HepG2 (cell line): ENCODE data around the gene NEDD4L. TPM values are rescaled to one million over a fixed set of nuclear protein-coding genes. Genes with fewer than 3 reads are reported as not detected.

Experiments
- DPF2 ChIP-seq: sonication (generic); formaldehyde crosslinking; IDR thresholded peaks from 2 replicates; pipeline ENCODE4 v1.4.0; 2020; ENCODE audit warnings: mild to moderate bottlenecking, low read depth, missing genetic modification reagents, borderline replicate concordance
- FOXC1 ChIP-seq: sonication (generic); formaldehyde crosslinking; IDR thresholded peaks from 2 replicates; pipeline ENCODE4 v1.8.0; 2022; ENCODE audit warnings: mild to moderate bottlenecking, missing genetic modification reagents, borderline replicate concordance
- KAT7 ChIP-seq: IDR thresholded peaks from 2 replicates; pipeline ENCODE4 v1.6.1; 2018; ENCODE audit warnings: borderline replicate concordance, missing compliant biosample characterization
- MEF2D ChIP-seq: sonication (generic); formaldehyde crosslinking; IDR thresholded peaks from 2 replicates; pipeline ENCODE4 v1.5.1; 2020; ENCODE audit warnings: mild to moderate bottlenecking, missing genetic modification reagents
- NFE2 ChIP-seq: sonication (generic); formaldehyde crosslinking; IDR thresholded peaks from 2 replicates; pipeline ENCODE4 v1.4.0; 2020; ENCODE audit warnings: missing genetic modification reagents
- NFIB ChIP-seq: sonication (generic); formaldehyde crosslinking; IDR thresholded peaks from 2 replicates; pipeline ENCODE4 v1.9.0; 2021; ENCODE audit warnings: missing genetic modification reagents, mild to moderate bottlenecking, borderline replicate concordance
- SMAD9 ChIP-seq: sonication (generic); formaldehyde crosslinking; IDR thresholded peaks from 2 replicates; pipeline ENCODE4 v1.5.1; 2020; ENCODE audit warnings: mild to moderate bottlenecking, missing genetic modification reagents
- SMYD3 ChIP-seq: sonication (generic); formaldehyde crosslinking; IDR thresholded peaks from 2 replicates; pipeline ENCODE4 v1.8.1; 2023; ENCODE audit warnings: mild to moderate bottlenecking, missing genetic modification reagents
- TBX3 ChIP-seq: fragments of 450-650 bp; IDR thresholded peaks from 2 replicates; pipeline ENCODE4 v1.6.1; 2017; ENCODE audit warnings: antibody characterized with exemption, mild to moderate bottlenecking, inconsistent platforms, borderline replicate concordance
- TEAD2 ChIP-seq: sonication (generic); formaldehyde crosslinking; IDR thresholded peaks from 2 replicates; pipeline ENCODE4 v1.9.0; 2021; ENCODE audit warnings: missing genetic modification reagents
- ZBTB20 ChIP-seq: sonication (generic); formaldehyde crosslinking; IDR thresholded peaks from 2 replicates; pipeline ENCODE4 v1.8.1; 2023; ENCODE audit warnings: missing genetic modification reagents, low read depth, mild to moderate bottlenecking, borderline replicate concordance
- ZBTB7A ChIP-seq: sonication (generic); formaldehyde crosslinking; IDR thresholded peaks from 2 replicates; pipeline ENCODE4 v1.8.0; 2022; ENCODE audit warnings: mild to moderate bottlenecking, missing genetic modification reagents
- ZFAT ChIP-seq: sonication (generic); formaldehyde crosslinking; conservative IDR thresholded peaks from 2 replicates; pipeline ENCODE4 v1.8.1; 2023; ENCODE audit warnings: missing genetic modification reagents, inconsistent platforms
- ZMYM2 ChIP-seq: sonication (generic); formaldehyde crosslinking; IDR thresholded peaks from 2 replicates; pipeline ENCODE4 v1.8.0; 2022; ENCODE audit warnings: mild to moderate bottlenecking, missing genetic modification reagents
- ZNF207 ChIP-seq: fragments of 450-650 bp; IDR thresholded peaks from 2 replicates; pipeline ENCODE4 v1.6.1; 2016; ENCODE audit warnings: antibody characterized with exemption, borderline replicate concordance
- ZNF432 ChIP-seq: sonication (generic); formaldehyde crosslinking; IDR thresholded peaks from 2 replicates; pipeline ENCODE4 v1.5.0; 2020; ENCODE audit warnings: missing genetic modification reagents, mild to moderate bottlenecking, borderline replicate concordance
- ZNF468 ChIP-seq: sonication (generic); formaldehyde crosslinking; IDR thresholded peaks from 2 replicates; pipeline ENCODE4 v1.8.0; 2022; ENCODE audit warnings: mild to moderate bottlenecking, moderate library complexity, missing genetic modification reagents
- ZNF558 ChIP-seq: sonication (generic); formaldehyde crosslinking; IDR thresholded peaks from 2 replicates; pipeline ENCODE4 v1.9.0; 2022; ENCODE audit warnings: mild to moderate bottlenecking, missing genetic modification reagents, borderline replicate concordance
- ZNF563 ChIP-seq: sonication (generic); formaldehyde crosslinking; IDR thresholded peaks from 2 replicates; pipeline ENCODE4 v1.8.0; 2022; ENCODE audit warnings: mild to moderate bottlenecking, moderate library complexity, missing genetic modification reagents
- ZNF772 ChIP-seq: sonication (generic); formaldehyde crosslinking; IDR thresholded peaks from 2 replicates; pipeline ENCODE4 v1.5.0; 2020; ENCODE audit warnings: mild to moderate bottlenecking, missing genetic modification reagents
- ZNF850 ChIP-seq: sonication (generic); formaldehyde crosslinking; conservative IDR thresholded peaks from 2 replicates; pipeline ENCODE4 v1.9.0; 2021; ENCODE audit warnings: mild to moderate bottlenecking, missing genetic modification reagents
- ZSCAN31 ChIP-seq: sonication (generic); formaldehyde crosslinking; IDR thresholded peaks from 2 replicates; pipeline ENCODE4 v1.5.0; 2020; ENCODE audit warnings: low read depth, mild to moderate bottlenecking, missing genetic modification reagents
- polyA plus RNA-seq, 8 experiments: library from polyadenylated mRNA; depleted of rRNA in 3 of 8; stranded (reverse) in 7 of 8; unstranded in 1 of 8; fragments of >200 nt; fragmentation: Illumina TruSeq in 4 of 8; extraction: Trizol in 4 of 8; gene quantifications; 2 replicates each; pipeline versions ENCODE4 v1.2.1 to v1.2.3, GENCODE V29; 2011 to 2016; ENCODE audit warnings: low read depth in 4 of 8, missing spikeins in 1 of 8, mixed read lengths in 1 of 8; ENCODE audit not compliant: insufficient read depth in 1 of 8
- total RNA-seq, 5 experiments: library from RNA; depleted of rRNA; stranded (reverse); fragments of >200 nt; fragmentation: Illumina TruSeq; extraction: Trizol; gene quantifications; 2 replicates each; pipeline ENCODE4 v1.2.3, GENCODE V29; 2016; ENCODE audit warnings: low read depth in 1 of 5
- TF ChIP-seq, protein P1 (sequence below): sonication (generic); formaldehyde crosslinking; IDR thresholded peaks from 2 replicates; pipeline ENCODE4 v1.4.0; 2020; ENCODE audit warnings: missing genetic modification reagents
- TF ChIP-seq, protein P2 (sequence below): sonication (generic); formaldehyde crosslinking; IDR thresholded peaks from 2 replicates; pipeline ENCODE4 v1.8.1; 2023; ENCODE audit warnings: mild to moderate bottlenecking, missing genetic modification reagents
- TF ChIP-seq, protein P3 (sequence below): sonication (generic); formaldehyde crosslinking; IDR thresholded peaks from 2 replicates; pipeline ENCODE4 v1.9.0; 2022; ENCODE audit warnings: missing genetic modification reagents, mild to moderate bottlenecking, borderline replicate concordance
- TF ChIP-seq, protein P4 (sequence below): IDR thresholded peaks from 2 replicates; pipeline ENCODE4 v1.6.1; 2016; ENCODE audit warnings: mild to moderate bottlenecking, missing biosample characterization, missing genetic modification reagents

The NEDD4L gene
- total and polyA plus RNA-seq, 2 of the 13 experiments (the other 11 are each of a cell fraction or from before 2014, with no cell fraction given): 168 to 390 TPM

DNA sequence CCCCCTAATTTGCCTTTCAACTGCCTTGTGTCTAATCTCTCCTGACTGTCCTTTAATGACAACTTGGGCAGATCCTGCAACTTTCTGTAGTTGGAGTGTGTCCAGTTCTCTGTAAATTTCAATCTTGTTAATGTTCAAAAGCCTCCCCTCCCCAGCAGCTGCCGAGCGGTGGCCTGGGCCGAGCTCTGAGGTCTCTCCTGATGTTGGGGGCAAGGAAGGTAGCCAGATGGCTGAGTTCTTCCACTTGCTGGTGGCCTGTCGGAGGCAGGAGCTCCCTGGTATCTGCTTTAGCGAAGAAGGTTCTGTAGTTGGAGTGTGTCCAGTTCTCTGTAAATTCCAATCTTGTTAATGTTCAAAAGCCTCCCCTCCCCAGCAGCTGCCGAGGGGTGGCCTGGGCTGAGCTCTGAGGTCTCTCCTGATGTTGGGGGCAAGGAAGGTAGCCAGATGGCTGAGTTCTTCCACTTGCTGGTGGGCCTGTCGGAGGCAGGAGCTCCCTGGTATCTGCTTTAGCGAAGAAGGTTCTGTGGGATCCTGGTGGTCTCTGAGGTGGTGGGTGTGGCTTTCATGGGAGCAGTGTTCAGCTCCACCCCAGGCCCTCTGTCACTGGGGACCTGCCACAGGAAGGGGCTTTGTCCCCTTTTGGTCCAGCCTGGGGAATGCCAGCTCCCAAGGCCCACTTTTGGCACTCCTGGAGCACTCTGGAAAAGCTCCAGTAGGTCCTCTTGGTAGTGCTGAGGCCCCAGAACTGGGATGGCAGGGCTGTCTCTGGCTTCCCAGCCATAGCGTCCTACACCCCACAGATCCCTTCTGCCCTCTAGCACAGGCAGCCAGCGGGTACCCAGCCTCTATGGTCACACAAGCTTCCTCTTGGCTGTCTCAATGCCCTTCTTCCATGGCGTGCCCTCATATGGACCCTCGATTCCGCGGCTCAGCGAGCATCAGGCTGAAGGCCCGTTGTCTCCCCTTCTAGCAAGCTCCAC lies 373.0 kb downstream of the NEDD4L start (continued):
- TF ChIP-seq, protein P1, sequence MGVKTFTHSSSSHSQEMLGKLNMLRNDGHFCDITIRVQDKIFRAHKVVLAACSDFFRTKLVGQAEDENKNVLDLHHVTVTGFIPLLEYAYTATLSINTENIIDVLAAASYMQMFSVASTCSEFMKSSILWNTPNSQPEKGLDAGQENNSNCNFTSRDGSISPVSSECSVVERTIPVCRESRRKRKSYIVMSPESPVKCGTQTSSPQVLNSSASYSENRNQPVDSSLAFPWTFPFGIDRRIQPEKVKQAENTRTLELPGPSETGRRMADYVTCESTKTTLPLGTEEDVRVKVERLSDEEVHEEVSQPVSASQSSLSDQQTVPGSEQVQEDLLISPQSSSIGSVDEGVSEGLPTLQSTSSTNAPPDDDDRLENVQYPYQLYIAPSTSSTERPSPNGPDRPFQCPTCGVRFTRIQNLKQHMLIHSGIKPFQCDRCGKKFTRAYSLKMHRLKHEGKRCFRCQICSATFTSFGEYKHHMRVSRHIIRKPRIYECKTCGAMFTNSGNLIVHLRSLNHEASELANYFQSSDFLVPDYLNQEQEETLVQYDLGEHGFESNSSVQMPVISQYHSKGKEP (CRISPR knock-in tag): no peak
- TF ChIP-seq MEF2D (CRISPR knock-in tag) (no peak), KAT7 (CRISPR knock-in tag) (0 out of 2 replicates have a peak, but pooled peaks have one; percentile 60), TEAD2 (CRISPR knock-in tag) (no peak), ZNF207 (no peak), ZBTB7A (peak; percentile 61; the same call in 1 of the 2 replicates), FOXC1 (CRISPR knock-in tag) (no peak), SMYD3 (CRISPR knock-in tag) (0 out of 2 replicates have a peak, but pooled peaks have one; percentile 21), ZMYM2 (no peak), ZSCAN31 (CRISPR knock-in tag) (no peak), ZNF432 (no peak), ZNF850 (CRISPR knock-in tag) (no peak), ZNF563 (CRISPR knock-in tag) (no peak), ZBTB20 (CRISPR knock-in tag) (no peak), TBX3 (no peak), ZFAT (no peak), DPF2 (CRISPR knock-in tag) (no peak), ZNF772 (no peak), SMAD9 (CRISPR knock-in tag) (no peak), NFE2 (CRISPR knock-in tag) (no peak), ZNF558 (no peak), ZNF468 (no peak), NFIB (CRISPR knock-in tag) (no peak)
- TF ChIP-seq, protein P2, sequence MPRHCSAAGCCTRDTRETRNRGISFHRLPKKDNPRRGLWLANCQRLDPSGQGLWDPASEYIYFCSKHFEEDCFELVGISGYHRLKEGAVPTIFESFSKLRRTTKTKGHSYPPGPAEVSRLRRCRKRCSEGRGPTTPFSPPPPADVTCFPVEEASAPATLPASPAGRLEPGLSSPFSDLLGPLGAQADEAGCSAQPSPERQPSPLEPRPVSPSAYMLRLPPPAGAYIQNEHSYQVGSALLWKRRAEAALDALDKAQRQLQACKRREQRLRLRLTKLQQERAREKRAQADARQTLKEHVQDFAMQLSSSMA: no peak
- TF ChIP-seq, protein P3, sequence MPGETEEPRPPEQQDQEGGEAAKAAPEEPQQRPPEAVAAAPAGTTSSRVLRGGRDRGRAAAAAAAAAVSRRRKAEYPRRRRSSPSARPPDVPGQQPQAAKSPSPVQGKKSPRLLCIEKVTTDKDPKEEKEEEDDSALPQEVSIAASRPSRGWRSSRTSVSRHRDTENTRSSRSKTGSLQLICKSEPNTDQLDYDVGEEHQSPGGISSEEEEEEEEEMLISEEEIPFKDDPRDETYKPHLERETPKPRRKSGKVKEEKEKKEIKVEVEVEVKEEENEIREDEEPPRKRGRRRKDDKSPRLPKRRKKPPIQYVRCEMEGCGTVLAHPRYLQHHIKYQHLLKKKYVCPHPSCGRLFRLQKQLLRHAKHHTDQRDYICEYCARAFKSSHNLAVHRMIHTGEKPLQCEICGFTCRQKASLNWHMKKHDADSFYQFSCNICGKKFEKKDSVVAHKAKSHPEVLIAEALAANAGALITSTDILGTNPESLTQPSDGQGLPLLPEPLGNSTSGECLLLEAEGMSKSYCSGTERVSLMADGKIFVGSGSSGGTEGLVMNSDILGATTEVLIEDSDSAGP: no peak; the same call in 1 of the 2 replicates
- TF ChIP-seq, protein P4, sequence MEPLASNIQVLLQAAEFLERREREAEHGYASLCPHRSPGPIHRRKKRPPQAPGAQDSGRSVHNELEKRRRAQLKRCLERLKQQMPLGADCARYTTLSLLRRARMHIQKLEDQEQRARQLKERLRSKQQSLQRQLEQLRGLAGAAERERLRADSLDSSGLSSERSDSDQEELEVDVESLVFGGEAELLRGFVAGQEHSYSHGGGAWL (CRISPR knock-in tag): no peak
